CD14-positive monocyte (primary cell): Measurements from ENCODE around the gene KIF3B. TPM values are rescaled to one million over a fixed set of nuclear protein-coding genes. Genes with fewer than 3 reads are reported as not detected.

Experiments used
- DNase-seq, 3 donors: peaks; one replicate each; pipeline ENCODE4 v3.0.0-alpha.2; 2011 to 2022
- H2AFZ ChIP-seq: 2 replicates; pipeline ENCODE4 v1.6.0; 2012; ENCODE audit warnings: mild to moderate bottlenecking, low read depth, low read length, inconsistent platforms; ENCODE audit not compliant: insufficient read depth, poor library complexity, severe bottlenecking
- H3K27ac ChIP-seq, 2 donors: 1 replicate in 1 of 2; 2 replicates in 1 of 2; pipeline ENCODE4 v1.5.1; 2012 to 2013; ENCODE audit warnings: low read length in 2 of 2, control low read depth in 1 of 2, inconsistent platforms in 1 of 2, low read depth in 1 of 2, mild to moderate bottlenecking in 1 of 2
- H3K27me3 ChIP-seq, 2 donors: one replicate each; pipeline versions ENCODE4 v1.6.0 to v1.6.1; 2011 to 2013; ENCODE audit warnings: low read length in 2 of 2; ENCODE audit not compliant: control insufficient read depth in 2 of 2, insufficient read depth in 2 of 2
- H3K36me3 ChIP-seq, 2 donors: replicated peaks in 1 of 2; 1 replicate in 1 of 2; 2 replicates in 1 of 2; pipeline versions ENCODE4 v1.5.1 to v1.6.1; 2012 to 2013; ENCODE audit warnings: low read length in 2 of 2, control low read depth in 1 of 2, inconsistent platforms in 1 of 2, mild to moderate bottlenecking in 1 of 2; ENCODE audit not compliant: insufficient read depth in 2 of 2, control insufficient read depth in 1 of 2
- H3K4me1 ChIP-seq, 2 donors: 1 replicate in 1 of 2; 2 replicates in 1 of 2; pipeline versions ENCODE4 v1.5.1 to v1.6.1; 2012 to 2013; ENCODE audit warnings: low read length in 2 of 2, control low read depth in 1 of 2, inconsistent platforms in 1 of 2, mild to moderate bottlenecking in 1 of 2, moderate library complexity in 1 of 2; ENCODE audit not compliant: insufficient read depth in 2 of 2, control insufficient read depth in 1 of 2
- H3K4me2 ChIP-seq: replicated peaks from 2 replicates; pipeline ENCODE3; 2012; ENCODE audit warnings: low read length, moderate library complexity, mild to moderate bottlenecking; ENCODE audit not compliant: poor library complexity, severe bottlenecking; ENCODE audit errors: extremely low read depth
- H3K4me3 ChIP-seq, 3 experiments: fragments of 200-600 bp in 1 of 3; sonication (generic) in 1 of 3; replicated peaks in 1 of 3; 1 replicate in 2 of 3; 2 replicates in 1 of 3; pipeline ENCODE4 v1.5.1; 2011 to 2013; ENCODE audit warnings: low read length in 3 of 3, mild to moderate bottlenecking in 3 of 3, control low read depth in 2 of 3, low read depth in 2 of 3, inconsistent platforms in 1 of 3, moderate library complexity in 1 of 3
- H3K79me2 ChIP-seq: 2 replicates; pipeline ENCODE4 v1.6.0; 2012; ENCODE audit warnings: mild to moderate bottlenecking, control low read depth, inconsistent platforms, low read length, moderate library complexity; ENCODE audit not compliant: insufficient read depth
- H3K9ac ChIP-seq: 2 replicates; pipeline ENCODE4 v1.6.0; 2017; ENCODE audit warnings: low read length, mild to moderate bottlenecking; ENCODE audit not compliant: insufficient read depth, poor library complexity, severe bottlenecking
- H3K9me3 ChIP-seq, 2 donors: replicated peaks in 1 of 2; 1 replicate in 1 of 2; 2 replicates in 1 of 2; pipeline versions ENCODE4 v1.5.1 to v1.6.1; 2012 to 2013; ENCODE audit warnings: low read length in 2 of 2, control low read depth in 1 of 2; ENCODE audit not compliant: control insufficient read depth in 1 of 2, insufficient read depth in 1 of 2
- H4K20me1 ChIP-seq: 2 replicates; pipeline ENCODE4 v1.6.0; 2012; ENCODE audit warnings: mild to moderate bottlenecking, low read length, control low read depth, moderate library complexity; ENCODE audit not compliant: insufficient read depth
- H3K27ac Mint-ChIP-seq, 7 donors: one replicate each; pipeline ENCODE4 v1.8.0; 2020; ENCODE audit warnings: mild to moderate bottlenecking in 7 of 7, mixed read lengths in 7 of 7, moderate library complexity in 6 of 7, inconsistent platforms in 2 of 7
- H3K27me3 Mint-ChIP-seq, 3 donors: one replicate each; pipeline ENCODE4 v1.8.0; 2021 to 2022; ENCODE audit warnings: low read depth in 3 of 3, mild to moderate bottlenecking in 3 of 3, mixed read lengths in 3 of 3, moderate library complexity in 3 of 3, inconsistent platforms in 1 of 3
- H3K36me3 Mint-ChIP-seq, 2 donors: one replicate each; pipeline ENCODE4 v1.8.0; 2020; ENCODE audit warnings: mixed read lengths in 2 of 2, inconsistent platforms in 1 of 2, mild to moderate bottlenecking in 1 of 2
- H3K4me1 Mint-ChIP-seq: one replicate; pipeline ENCODE4 v1.8.0; 2020; ENCODE audit warnings: mild to moderate bottlenecking, mixed read lengths
- H3K4me3 Mint-ChIP-seq, 2 donors: one replicate each; pipeline ENCODE4 v1.8.0; 2020; ENCODE audit warnings: mild to moderate bottlenecking in 2 of 2, mixed read lengths in 2 of 2, moderate library complexity in 1 of 2
- H3K9me3 Mint-ChIP-seq, 7 donors: one replicate each; pipeline ENCODE4 v1.8.0; 2020 to 2022; ENCODE audit warnings: mixed read lengths in 7 of 7, mild to moderate bottlenecking in 6 of 7, moderate library complexity in 6 of 7, inconsistent platforms in 2 of 7
- WGBS: methylation state at CpG from one replicate; pipeline ENCODE4 v1.1.5; 2013; ENCODE audit warnings: missing lambda C conversion rate; ENCODE audit not compliant: insufficient coverage; 5-methylcytosine and 5-hydroxymethylcytosine counted together
- intact Hi-C, 2 donors: fragments of 100-400 bp; cut with micrococcal nuclease; formaldehyde crosslinking; loops; one replicate each; pipeline versions ENCODE4 v1.15.0 to v1.15.1; 2023
- polyA plus RNA-seq, 3 donors: library from polyadenylated mRNA; depleted of rRNA in 1 of 3; unstranded in 2 of 3; stranded (reverse) in 1 of 3; fragments of 300-500 nt in 2 of 3; fragments of >200 nt in 1 of 3; fragmentation: Illumina TruSeq in 2 of 3; gene quantifications; 1 replicate in 2 of 3; 2 replicates in 1 of 3; pipeline ENCODE4 v1.2.3, GENCODE V29; 2012 to 2021
- TF ChIP-seq, protein P1 (sequence below): fragments of 200-600 bp; IDR thresholded peaks from one replicate; pipeline ENCODE4 v1.8.0; 2022; ENCODE audit warnings: antibody characterized with exemption, mild to moderate bottlenecking

Gene KIF3B
- polyA plus RNA-seq, 3 donors, result 1.5 to 7.5 (median 3.4) TPM

DNA sequence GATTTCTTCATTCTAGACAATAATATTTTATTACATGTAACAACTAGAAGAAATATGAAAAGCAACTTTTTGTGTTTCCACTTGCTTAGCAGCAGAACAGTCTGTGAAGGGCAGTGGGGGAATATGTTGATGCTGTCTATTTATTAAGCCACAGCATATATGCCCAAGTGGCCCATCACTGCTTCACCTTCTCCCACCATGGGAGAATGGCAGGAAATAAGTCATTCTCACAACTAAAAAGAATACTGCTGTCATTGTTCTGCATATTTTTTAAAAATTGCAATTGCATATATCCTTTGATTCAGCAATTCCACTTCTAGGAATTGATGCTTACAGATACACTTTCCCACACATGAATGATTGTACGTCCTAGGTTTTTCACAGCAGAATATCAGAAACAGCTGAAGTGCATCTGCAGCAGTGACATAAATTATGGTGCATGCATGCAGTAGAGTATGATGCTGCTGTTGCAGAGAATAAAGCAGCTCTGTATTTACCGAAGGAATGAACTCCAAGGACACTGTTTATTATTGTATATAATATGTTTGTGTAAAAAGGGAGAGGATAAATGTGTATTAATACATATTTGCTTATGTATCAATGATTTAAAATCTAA, 26.8 kb downstream of the KIF3B start:
- peaks cover 4 to 6% of the 10 kb centered on the region in 2 donors for H3K4me1 ChIP-seq

DNA sequence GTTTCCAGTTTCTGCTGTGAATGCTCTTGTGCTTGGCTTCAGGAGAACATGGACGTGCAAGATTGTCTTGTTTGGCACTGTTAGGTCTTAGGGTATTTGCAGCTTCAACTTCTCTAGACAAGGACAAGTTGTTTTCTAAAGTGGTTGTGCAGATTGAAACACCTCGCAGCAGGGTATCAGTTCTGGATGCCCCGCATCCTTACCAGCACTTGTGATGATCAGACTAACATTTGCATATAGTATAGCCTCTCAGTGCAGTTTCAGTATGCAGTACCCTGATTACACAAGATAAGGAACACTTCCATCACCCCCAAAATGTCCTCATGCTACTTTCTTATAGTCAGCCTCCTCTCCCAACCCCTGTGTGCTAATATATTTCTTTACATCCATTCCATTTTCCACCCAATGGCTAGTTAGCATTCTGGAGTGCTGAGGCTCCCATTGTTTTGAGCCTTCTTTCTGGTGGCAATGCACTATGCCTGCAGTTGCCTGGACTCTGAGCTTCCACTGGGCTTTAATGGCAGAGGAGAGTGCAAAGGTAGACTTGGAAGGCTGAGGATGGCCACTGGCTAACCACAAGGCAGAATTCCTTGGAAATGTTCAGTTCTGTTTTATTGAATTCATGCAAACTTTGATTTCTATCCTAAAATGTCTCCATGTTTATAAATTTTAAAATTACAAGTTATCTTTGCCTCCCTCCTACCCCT, 35.4 kb downstream of the KIF3B start:
- no peaks in the 10 kb centered on the region for H3K27me3 ChIP-seq
- Mint-ChIP-seq H3K36me3 (peaks cover 54 to 61% of the 10 kb centered on the region in 2 donors), H3K4me1 (no peaks in the 10 kb centered on the region), H3K27me3 (peaks cover 0 to 1% (median 0%) of the 10 kb centered on the region in 3 donors), H3K9me3 (no peaks in the 10 kb centered on the region), H3K4me3 (no peak overlapping the region), H3K27ac (no peak overlapping the region)
- no peaks in the 10 kb centered on the region for H4K20me1 ChIP-seq
- no peaks in the 10 kb centered on the region for H3K4me1 ChIP-seq
- intact Hi-C loops, result no loop called here
- H2AFZ ChIP-seq, result no peak overlapping the region
- TF ChIP-seq, protein P1, sequence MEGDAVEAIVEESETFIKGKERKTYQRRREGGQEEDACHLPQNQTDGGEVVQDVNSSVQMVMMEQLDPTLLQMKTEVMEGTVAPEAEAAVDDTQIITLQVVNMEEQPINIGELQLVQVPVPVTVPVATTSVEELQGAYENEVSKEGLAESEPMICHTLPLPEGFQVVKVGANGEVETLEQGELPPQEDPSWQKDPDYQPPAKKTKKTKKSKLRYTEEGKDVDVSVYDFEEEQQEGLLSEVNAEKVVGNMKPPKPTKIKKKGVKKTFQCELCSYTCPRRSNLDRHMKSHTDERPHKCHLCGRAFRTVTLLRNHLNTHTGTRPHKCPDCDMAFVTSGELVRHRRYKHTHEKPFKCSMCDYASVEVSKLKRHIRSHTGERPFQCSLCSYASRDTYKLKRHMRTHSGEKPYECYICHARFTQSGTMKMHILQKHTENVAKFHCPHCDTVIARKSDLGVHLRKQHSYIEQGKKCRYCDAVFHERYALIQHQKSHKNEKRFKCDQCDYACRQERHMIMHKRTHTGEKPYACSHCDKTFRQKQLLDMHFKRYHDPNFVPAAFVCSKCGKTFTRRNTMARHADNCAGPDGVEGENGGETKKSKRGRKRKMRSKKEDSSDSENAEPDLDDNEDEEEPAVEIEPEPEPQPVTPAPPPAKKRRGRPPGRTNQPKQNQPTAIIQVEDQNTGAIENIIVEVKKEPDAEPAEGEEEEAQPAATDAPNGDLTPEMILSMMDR, result no peak
- no peak overlapping the region for H3K4me3 ChIP-seq
- no peaks in the 10 kb centered on the region for H3K79me2 ChIP-seq
- 86% methylated on average over 2 of the region's 3 CpGs for WGBS
- H3K9me3 ChIP-seq, result no peaks in the 10 kb centered on the region
- H3K9ac ChIP-seq, result no peak overlapping the region
- peaks cover 34 to 73% of the 10 kb centered on the region in 2 donors for H3K36me3 ChIP-seq
- no peak for DNase-seq
- no peak overlapping the region for H3K27ac ChIP-seq
- H3K4me2 ChIP-seq, result no peak overlapping the region

More for the DNA sequence above, 26.8 kb downstream of the KIF3B start:
- Histone ChIP-seq H3K4me3 (no peak overlapping the region), H3K27ac (no peak overlapping the region), H3K27me3 (no peaks in the 10 kb centered on the region), H3K9ac (no peak overlapping the region), H3K36me3 (peaks cover 2 to 10% of the 10 kb centered on the region in 2 donors), H2AFZ (no peak overlapping the region), H4K20me1 (peaks cover 6% of the 10 kb centered on the region), H3K4me2 (no peak overlapping the region), H3K9me3 (no peaks in the 10 kb centered on the region), H3K79me2 (no peaks in the 10 kb centered on the region)
- H3K4me3 Mint-ChIP-seq, result no peak overlapping the region
- H3K9me3 Mint-ChIP-seq, result peaks cover 0 to 2% (median 0%) of the 10 kb centered on the region in 7 donors
- intact Hi-C loops, result no loop called here
- H3K27ac Mint-ChIP-seq, result no peak overlapping the region
- no peak for DNase-seq
- TF ChIP-seq, protein P1, result no peak
- H3K27me3 Mint-ChIP-seq, result peaks cover 0 to 2% (median 2%) of the 10 kb centered on the region in 3 donors
- H3K36me3 Mint-ChIP-seq, result peaks cover 12 to 18% of the 10 kb centered on the region in 2 donors
- 100% methylated on average over 1 of the region's 2 CpGs for WGBS
- H3K4me1 Mint-ChIP-seq, result peaks cover 14% of the 10 kb centered on the region
